Metanephros (tissue), 2 donors: ENCODE measurements around the gene SMIM36. TPM values are rescaled to one million over a fixed set of nuclear protein-coding genes. Genes with fewer than 3 reads are reported as not detected.

Experiments used
- small RNA-seq: library from RNA; depleted of rRNA; stranded (forward); fragments of <200 nt; gene quantifications from one replicate; pipeline ENCODE3, GENCODE V24; 2014; ENCODE audit warnings: low replicate concordance
- total RNA-seq: library from RNA; depleted of rRNA; stranded (reverse); fragments of >200 nt; gene quantifications from one replicate; pipeline ENCODE4 v1.2.3, GENCODE V29; 2014

SMIM36 gene
- not detected for total RNA-seq

GRCh38 chr17:55510986-55511721 is at the start of gene SMIM36:
Gene SMIM36 (minus strand): TSS chr17:55511452.

GRCh38 chr17:55421179-55421934 is 89.9 kb downstream of the SMIM36 start, which contains the start of gene MMD:
Gene MMD (minus strand): TSS chr17:55421835. CDS start chr17:55421695, 140 bp downstream.

Small RNAs within 50 kb of the gene (small RNA-seq; reads per million reads assigned to genes)
- not detected for gene RNU6-1249P

Other genes with a start within 250 kb of the SMIM36 start
- 8.2 TPM for gene HLF, start 246.5 kb downstream of the SMIM36 start, total RNA-seq
- gene MMD, start 89.6 kb downstream of the SMIM36 start, total RNA-seq: 18.0 TPM
- 25.9 TPM for gene TMEM100, start 211.4 kb upstream of the SMIM36 start, total RNA-seq
- 21.3 TPM for gene PCTP, start 239.6 kb upstream of the SMIM36 start, total RNA-seq